ENCODE results near the gene KIF22.

DNA sequence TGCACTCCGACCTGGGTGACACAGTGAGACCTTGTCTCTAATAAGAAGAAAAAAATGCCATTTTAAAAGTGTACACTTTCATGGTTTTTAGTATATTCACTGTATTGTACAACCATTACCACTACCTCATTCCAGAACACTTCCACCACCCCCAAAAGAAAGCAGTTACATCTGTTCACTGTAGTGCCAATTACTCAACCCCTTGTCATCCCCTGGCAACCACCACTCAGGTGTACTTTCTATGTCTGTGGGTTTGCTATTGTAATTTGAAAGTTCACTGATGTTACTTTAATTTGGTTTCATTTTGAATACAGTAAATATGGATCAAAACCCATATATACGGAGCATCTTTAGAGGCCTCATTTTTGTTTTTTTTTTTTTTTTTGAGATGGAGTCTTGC is 6.4 kb upstream of the KIF22 start:
- TF ChIP-seq, protein P1, sequence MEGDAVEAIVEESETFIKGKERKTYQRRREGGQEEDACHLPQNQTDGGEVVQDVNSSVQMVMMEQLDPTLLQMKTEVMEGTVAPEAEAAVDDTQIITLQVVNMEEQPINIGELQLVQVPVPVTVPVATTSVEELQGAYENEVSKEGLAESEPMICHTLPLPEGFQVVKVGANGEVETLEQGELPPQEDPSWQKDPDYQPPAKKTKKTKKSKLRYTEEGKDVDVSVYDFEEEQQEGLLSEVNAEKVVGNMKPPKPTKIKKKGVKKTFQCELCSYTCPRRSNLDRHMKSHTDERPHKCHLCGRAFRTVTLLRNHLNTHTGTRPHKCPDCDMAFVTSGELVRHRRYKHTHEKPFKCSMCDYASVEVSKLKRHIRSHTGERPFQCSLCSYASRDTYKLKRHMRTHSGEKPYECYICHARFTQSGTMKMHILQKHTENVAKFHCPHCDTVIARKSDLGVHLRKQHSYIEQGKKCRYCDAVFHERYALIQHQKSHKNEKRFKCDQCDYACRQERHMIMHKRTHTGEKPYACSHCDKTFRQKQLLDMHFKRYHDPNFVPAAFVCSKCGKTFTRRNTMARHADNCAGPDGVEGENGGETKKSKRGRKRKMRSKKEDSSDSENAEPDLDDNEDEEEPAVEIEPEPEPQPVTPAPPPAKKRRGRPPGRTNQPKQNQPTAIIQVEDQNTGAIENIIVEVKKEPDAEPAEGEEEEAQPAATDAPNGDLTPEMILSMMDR (IDR thresholded peaks at IDR 0.05): no peak
- TF ChIP-seq POLR2A (IDR thresholded peaks at IDR 0.05): no peak
